HG03066 (cell line): ENCODE results near the gene C1QL4.
"Not testable (repeated sequence)": the region's sequence is repeated elsewhere in the genome, so short reads cannot be mapped to it uniquely, and the experiment has no call there.

Experiments
- ATAC-seq: cut with Tn5 transposase; IDR thresholded peaks from one replicate; pipeline ENCODE4 v1.9.1; 2021; ENCODE audit warnings: low read depth; ENCODE audit not compliant: unreplicated experiment

The C1QL4 gene

GRCh38 chr12:49283541-49284429 is 53.2 kb downstream of the C1QL4 start:
- no peak for ATAC-seq

- not testable (repeated sequence) for ATAC-seq
Measured at GRCh38 chr12:49282740-49283375, 54.1 kb downstream of the C1QL4 start.
